SU-DHL-6 (cell line): ENCODE data around the gene APBB2.

Experiments used
- CTCF ChIP-seq: fragments of 200-600 bp; sonication (generic); IDR thresholded peaks from one replicate; pipeline ENCODE4 v1.5.1; 2017; ENCODE audit warnings: antibody characterized with exemption, mild to moderate bottlenecking, low read length, moderate library complexity; ENCODE audit not compliant: insufficient read depth, poor library complexity, severe bottlenecking
- EZH2phosphoT487 ChIP-seq: fragments of 200-600 bp; sonication (generic), shearing (Covaris generic); conservative IDR thresholded peaks from 2 replicates; pipeline ENCODE4 v1.6.1; 2018; ENCODE audit warnings: mild to moderate bottlenecking, antibody characterized with exemption, low read length, moderate library complexity, mixed read lengths

GRCh38 chr4:41044165-41044564, 170.2 kb downstream of the APBB2 start:
- no peak for TF ChIP-seq CTCF
- no peak for TF ChIP-seq EZH2phosphoT487
